HCEC 1CT (cell line): ENCODE results near the gene TGM2.

ENCODE experiments used
- DNase-seq: peaks from one replicate; pipeline ENCODE4 v3.0.0-alpha.2; 2017

The TGM2 gene

GRCh38 chr20:38141889-38142494, 23.1 kb downstream of the TGM2 start:
- DNase-seq: no peak

- no peak for DNase-seq
Observed at GRCh38 chr20:38141204-38141888, 23.7 kb downstream of the TGM2 start.

- DNase-seq: no peak
Observed at GRCh38 chr20:38139977-38140753, 24.9 kb downstream of the TGM2 start.

GRCh38 chr20:38139156-38139912, 25.7 kb downstream of the TGM2 start:
- no peak for DNase-seq

DNA sequence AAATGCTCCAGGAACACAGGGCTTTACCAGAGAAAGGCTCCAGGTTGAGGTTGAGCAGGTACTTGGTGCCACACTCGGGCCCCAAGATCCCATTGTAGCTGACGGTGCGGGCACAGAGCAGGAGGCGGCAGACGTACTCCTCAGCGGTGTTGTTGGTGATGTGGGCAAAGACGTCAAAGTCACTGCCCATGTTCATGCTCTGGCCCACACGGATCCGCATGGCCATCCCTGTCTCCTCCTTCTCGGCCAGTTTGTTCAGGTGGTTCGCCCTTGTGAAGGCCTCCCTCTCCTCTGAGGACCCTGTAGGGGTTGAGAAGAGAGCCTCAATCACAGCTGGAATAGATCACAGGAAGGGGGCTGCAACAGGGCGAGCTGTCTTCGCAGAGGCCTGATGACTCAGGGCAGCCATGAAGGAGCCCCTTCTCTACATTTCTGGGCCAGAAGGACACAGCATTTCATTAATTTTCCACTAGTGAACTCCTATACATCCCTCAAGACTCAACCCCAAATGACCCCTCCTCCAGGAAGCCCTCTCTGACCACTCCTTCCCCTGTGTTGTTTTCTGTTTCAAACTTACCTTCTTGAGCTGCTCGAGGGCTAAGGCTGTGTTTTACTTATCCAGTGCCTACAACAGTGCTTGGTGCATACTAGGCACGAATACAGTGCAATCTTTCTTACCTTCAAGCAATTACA, 26.8 kb downstream of the TGM2 start:
- DNase-seq: no peak

DNA sequence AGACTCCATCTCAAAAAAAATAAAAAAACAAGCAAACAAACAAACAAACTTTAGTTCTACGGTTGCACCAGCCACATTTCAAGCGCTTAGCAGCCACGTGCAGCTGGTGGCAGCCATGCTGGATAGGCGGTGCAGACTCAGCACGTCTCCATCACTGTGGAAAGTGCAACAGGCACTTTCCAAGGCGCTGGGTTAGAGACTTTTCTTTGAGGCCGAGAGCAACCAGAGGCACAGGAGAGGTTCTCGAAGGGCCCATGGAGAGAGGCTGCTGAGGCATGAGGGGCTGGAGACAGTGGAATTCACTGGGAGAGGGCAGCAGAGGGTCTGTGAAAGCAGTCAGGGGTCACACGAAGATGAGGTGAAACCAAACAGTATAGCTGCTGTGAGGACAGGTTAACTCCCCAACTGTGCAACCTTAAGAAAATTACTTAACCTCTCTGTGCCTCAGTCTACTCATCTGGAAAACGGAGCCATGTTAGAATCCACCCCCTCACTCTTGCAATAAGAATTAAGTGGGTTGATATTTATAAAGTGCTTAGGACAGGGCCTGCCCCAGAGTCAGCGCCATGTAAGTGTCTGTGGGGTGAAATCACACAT, 27.5 kb downstream of the TGM2 start:
- DNase-seq: no peak

- DNase-seq: no peak
Observed at GRCh38 chr20:38136421-38137245, 28.4 kb downstream of the TGM2 start.

GRCh38 chr20:38135651-38136420, 29.2 kb downstream of the TGM2 start:
- DNase-seq: no peak

DNA sequence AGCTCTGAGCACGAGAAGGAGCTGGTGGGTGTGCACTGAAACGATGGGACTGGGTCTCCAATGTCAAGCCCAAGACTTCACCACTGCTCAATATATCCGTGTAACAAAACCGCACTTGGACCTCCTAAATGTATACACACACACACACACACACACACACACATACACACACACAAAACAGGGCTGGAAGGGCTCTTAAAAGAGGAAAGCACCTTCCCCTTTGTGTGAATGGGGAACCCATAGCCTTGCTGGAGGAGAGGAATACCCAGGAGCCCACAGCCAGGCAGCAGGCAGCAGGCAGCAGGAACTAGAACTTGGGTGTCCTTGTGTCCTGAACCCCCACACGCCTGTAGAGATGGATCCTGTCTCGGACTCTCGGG, 29.8 kb downstream of the TGM2 start:
- DNase-seq: no peak

DNA sequence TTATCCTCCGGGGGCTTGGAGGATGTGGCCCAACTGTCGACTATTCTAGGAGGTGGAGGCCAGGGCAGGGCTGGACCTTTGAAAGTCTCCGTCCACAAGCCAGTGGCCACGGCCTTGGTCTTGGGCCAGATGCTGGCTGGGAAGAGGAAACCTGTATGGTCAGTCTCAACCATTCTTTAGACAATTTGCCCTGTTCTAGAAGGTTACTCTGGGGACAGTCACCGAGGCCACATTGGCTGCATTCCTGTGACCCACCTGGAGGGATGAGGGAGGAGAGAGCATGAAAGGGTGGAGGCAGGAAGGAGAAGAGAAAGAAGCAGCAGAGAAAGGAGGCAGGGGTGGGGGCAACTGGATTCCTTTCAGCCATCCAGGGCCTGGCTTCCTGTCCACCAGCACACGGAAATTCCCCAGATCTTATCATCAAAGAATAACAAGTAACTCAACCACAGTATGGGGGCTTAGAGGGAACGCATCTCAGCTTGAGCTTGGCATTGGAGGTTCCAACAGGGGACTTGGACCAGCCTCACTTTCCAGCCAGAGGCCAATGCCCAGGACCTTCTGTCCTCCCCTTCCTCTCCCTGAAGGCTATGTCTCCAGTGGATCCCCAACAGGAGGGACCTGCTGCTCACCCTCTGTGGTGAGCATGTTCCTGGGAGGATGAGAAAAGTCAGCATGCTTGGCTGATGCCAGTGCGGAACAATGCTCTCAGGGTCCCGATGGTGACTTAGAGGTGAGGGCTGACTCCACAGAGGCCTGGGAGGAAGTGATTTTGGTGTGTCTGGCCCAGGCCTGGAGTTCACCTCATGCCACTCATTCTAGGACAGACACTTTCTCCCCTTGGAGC, 30.4 kb downstream of the TGM2 start:
- DNase-seq: no peak

- DNase-seq: no peak
Observed at GRCh38 chr20:38133680-38134426, 31.2 kb downstream of the TGM2 start.

DNA sequence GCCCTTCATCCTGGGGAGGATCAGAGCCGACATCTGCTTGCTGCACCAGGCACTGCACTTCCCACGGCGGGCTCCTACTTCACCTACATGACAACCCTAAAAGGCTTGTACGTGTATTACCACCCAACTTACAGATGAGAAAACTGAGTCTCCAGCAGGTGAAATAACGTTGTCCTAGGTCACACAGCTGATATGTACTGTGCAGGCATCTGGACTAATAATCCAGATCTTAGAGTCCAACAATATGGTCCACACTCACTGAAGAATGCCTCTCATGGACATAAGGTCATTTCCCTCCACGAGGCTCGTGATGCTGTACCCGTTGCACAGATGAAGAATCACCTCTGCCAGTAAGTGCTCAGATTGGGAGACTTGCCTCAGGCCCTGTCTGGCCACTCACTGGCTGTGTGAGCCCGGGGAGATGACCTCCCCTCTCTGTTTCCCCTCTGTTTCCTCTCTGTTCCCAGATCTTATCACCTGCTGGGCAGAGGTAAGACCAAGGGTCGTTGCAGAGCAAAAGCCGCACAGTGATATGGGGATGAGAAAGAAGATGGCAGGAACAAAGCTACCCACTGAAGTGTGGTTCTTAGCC, 32.1 kb downstream of the TGM2 start:
- DNase-seq: no peak

DNA sequence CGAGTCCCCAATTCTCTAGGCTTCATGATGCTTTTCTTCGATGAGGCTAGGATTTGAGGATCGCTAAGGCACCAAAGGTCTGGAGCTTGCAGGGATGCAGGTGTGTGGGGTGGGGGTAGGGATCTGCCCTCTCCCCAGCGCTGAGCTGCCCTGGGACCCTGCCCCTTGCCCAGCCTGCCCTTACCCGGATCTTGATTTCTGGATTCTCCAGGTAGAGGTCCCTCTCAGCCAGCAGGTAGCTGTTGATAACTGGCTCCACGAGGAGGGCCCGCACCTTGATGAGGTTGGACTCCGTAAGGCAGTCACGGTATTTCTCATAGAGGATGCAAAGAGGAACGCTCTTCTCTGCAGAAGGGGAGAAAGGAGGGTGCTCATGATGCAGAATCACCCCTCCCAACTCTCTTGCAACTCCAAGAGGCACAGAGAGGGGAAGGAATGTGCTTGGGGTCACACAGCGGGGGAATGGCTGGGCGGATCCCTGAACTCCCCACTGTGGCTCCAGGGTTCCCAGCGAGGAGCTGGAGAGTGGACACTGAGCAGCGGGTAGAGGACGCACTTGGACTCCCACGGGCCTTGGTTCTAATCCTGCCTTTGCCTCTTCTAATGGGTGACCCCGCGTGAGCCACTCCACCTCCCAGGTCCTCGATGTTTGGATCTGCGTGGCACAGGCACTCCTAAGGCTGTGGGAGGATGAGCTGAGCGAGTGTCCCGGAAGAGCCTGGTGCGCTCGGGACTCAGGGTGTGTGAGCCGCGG, 32.7 kb downstream of the TGM2 start:
- DNase-seq: no peak

DNA sequence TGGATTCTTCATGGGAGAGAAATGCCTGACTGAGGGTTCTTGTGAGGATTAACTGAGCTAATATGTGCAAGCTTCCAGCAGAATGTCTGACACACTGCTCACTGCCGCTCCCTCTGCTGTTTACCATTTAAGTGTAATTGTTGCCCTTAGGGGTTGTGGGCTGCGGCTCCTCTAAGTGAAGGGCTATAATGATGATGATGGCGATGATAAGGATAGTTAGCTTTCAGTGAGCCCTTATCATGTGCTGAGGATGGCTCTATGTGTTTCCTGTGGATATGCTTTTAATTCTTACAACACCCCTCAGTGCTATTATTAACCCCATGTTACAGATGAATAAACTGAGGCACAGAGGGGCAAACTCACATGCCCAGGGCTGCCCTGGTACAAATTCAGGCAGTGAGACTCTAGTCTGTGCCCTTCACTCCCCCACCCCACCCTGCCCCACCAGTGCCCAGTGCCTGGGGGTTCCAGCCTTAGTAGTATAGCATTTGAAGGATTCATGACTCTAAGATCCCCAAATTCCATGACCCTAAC, 33.4 kb downstream of the TGM2 start:
- DNase-seq: no peak

DNA sequence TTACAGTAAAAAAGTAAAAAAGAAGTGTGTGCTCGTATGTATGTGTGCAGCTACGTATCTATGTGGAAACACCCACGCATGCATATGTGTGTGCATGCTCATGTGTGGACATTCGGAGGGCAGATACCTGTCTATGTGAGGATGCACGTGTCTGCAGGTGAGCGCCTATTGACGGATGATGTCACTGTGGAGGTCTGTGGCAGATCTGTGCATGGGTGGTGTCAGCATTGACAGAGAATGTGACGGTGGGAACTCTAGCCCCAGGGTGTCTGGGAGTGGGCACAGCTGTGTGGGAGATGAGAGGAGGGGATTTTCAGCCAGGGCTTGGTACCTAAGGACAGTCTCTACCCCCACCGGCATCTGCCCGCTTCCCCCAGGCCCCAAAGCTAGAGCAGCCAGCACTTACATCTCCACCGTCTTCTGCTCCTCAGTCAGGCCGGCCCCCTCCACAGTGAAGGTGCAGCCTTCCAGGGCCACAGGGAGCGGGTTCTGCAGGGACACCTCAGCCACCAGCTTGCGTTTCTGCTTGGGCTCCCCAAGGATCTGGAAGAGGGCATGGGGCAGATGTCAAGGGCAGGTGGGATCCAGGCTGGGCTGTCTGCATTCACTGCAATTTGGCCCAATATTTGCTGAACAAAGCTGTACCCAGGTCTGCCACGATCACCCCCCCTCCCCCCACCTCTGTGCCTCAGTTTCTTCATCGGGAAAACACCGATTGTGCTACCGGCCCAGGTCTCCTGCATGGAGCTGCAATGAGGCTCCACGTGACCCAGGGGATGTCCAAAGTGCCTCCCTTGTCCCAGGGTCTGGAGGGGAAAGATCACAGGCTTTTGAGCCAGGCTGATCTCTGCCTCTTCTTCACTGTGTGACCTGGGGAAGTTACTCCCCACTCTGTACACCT, 34.1 kb downstream of the TGM2 start:
- DNase-seq: no peak

- no peak for DNase-seq
Observed at GRCh38 chr20:38129893-38130609, 35.0 kb downstream of the TGM2 start.
